ENCODE results near the gene ETNK1. TPM values are rescaled to one million over a fixed set of nuclear protein-coding genes. Genes with fewer than 3 reads are reported as not detected.

The ETNK1 gene
- total RNA-seq, 2 donors from 2014 or later = 23.9 to 25.1 TPM

GRCh38 chr12:22615963-22616501 lies 8.9 kb upstream of the ETNK1 start:
- Histone ChIP-seq H3K27ac (no peak overlapping the region), H3K4me3 (no peak overlapping the region), H3K9me3 (peaks cover 0 to 7% (median 0%) of the 10 kb centered on the region in 3 donors), H3K4me1 (no peaks in the 10 kb centered on the region), H3K27me3 (no peaks in the 10 kb centered on the region), H3K36me3 (replicated peaks in 1 of 2; ENCODE audit: insufficient read depth in 1 of 2, low read depth in 2 of 2) (no peaks in the 10 kb centered on the region)
- DNase-seq = no peak
- intact Hi-C loops (cut with DNase I) = no loop called here
- ATAC-seq = no peak
- 71% methylated on average over 2 of the region's 2 CpGs for WGBS, 2 donors
- no peak for TF ChIP-seq POLR2A (IDR thresholded peaks at IDR 0.05)
- TF ChIP-seq, protein P1, sequence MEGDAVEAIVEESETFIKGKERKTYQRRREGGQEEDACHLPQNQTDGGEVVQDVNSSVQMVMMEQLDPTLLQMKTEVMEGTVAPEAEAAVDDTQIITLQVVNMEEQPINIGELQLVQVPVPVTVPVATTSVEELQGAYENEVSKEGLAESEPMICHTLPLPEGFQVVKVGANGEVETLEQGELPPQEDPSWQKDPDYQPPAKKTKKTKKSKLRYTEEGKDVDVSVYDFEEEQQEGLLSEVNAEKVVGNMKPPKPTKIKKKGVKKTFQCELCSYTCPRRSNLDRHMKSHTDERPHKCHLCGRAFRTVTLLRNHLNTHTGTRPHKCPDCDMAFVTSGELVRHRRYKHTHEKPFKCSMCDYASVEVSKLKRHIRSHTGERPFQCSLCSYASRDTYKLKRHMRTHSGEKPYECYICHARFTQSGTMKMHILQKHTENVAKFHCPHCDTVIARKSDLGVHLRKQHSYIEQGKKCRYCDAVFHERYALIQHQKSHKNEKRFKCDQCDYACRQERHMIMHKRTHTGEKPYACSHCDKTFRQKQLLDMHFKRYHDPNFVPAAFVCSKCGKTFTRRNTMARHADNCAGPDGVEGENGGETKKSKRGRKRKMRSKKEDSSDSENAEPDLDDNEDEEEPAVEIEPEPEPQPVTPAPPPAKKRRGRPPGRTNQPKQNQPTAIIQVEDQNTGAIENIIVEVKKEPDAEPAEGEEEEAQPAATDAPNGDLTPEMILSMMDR (IDR thresholded peaks at IDR 0.05) = no peak

GRCh38 chr12:22617630-22618029 lies 7.3 kb upstream of the ETNK1 start:
- 79 to 86% methylated on average over 2 of the region's 2 CpGs for WGBS, 2 donors
- no peak for ATAC-seq

DNA sequence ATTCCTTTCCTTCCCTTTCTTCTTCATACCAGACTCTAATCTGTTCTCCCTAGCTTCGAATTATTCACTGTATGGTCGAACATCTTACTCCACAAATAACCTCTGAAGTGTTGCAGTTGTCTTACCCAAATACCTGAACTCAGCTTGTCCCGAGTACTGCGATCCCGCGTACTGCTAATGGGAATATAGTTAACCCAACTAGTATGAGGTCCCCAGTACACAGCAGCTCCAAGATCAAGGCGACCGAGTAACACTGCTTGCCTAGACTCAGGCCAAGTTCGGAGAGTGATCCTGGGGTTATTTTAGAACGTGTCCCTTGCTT lies 462 bp upstream of the ETNK1 start:
- 6 to 12% methylated on average over 8 to 10 of the region's 10 CpGs for WGBS, 2 donors
- H3K4me3 ChIP-seq = no peak overlapping the region
- ATAC-seq (peak; percentile 48), DNase-seq (no peak)
- no peaks in the 10 kb centered on the region for H3K36me3 ChIP-seq (replicated peaks in 1 of 2; ENCODE audit: insufficient read depth in 1 of 2, low read depth in 2 of 2)
- intact Hi-C loops (cut with DNase I) = loop anchor here (10.0 kb wide), 1 partner anchor 80 kb away; the partner anchor contains the start of gene C2CD5
- peak overlapping the region; percentile 92 to 98 (median 96) for H3K27ac ChIP-seq
- TF ChIP-seq, protein P1 (IDR thresholded peaks at IDR 0.05) = no peak
- TF ChIP-seq POLR2A (IDR thresholded peaks at IDR 0.05) = no peak
- no peaks in the 10 kb centered on the region for H3K27me3 ChIP-seq
- no peaks in the 10 kb centered on the region for H3K9me3 ChIP-seq
- peaks cover 31% of the 10 kb centered on the region for H3K4me1 ChIP-seq

More at GRCh38 chr12:22617630-22618029, 7.3 kb upstream of the ETNK1 start:
- intact Hi-C loops (cut with DNase I) = no loop called here
- Histone ChIP-seq H3K27me3 (no peaks in the 10 kb centered on the region), H3K4me1 (no peaks in the 10 kb centered on the region), H3K36me3 (replicated peaks in 1 of 2; ENCODE audit: insufficient read depth in 1 of 2, low read depth in 2 of 2) (no peaks in the 10 kb centered on the region), H3K4me3 (no peak overlapping the region), H3K9me3 (peaks cover 0 to 3% (median 0%) of the 10 kb centered on the region in 3 donors), H3K27ac (no peak overlapping the region)
- no peak for TF ChIP-seq POLR2A (IDR thresholded peaks at IDR 0.05)
- TF ChIP-seq, protein P1 (IDR thresholded peaks at IDR 0.05) = no peak
- no peak for DNase-seq

- H3K9me3 ChIP-seq = no peaks in the 10 kb centered on the region
- WGBS, 2 donors = 0 to 1% methylated on average over 18 of the region's 18 CpGs
- intact Hi-C loops (cut with DNase I) = loop anchor here (10.0 kb wide), 1 partner anchor 81 kb away; the partner anchor contains the start of gene C2CD5
These were observed 857 bp downstream of the ETNK1 start for GRCh38 chr12:22625762-22626294.

More at GRCh38 chr12:22625762-22626294, 857 bp downstream of the ETNK1 start:
- Histone ChIP-seq H3K4me3 (peak overlapping the region; percentile 21 to 65), H3K4me1 (peaks cover 31% of the 10 kb centered on the region), H3K36me3 (replicated peaks in 1 of 2; ENCODE audit: insufficient read depth in 1 of 2, low read depth in 2 of 2) (no peaks in the 10 kb centered on the region), H3K27me3 (no peaks in the 10 kb centered on the region), H3K27ac (peak overlapping the region; percentile 92 to 98 (median 96))
- DNase-seq = peak in 3 of 4 donors; percentile 16 to 32 (median 28)
- TF ChIP-seq, protein P1 (IDR thresholded peaks at IDR 0.05) = no peak
- TF ChIP-seq POLR2A (IDR thresholded peaks at IDR 0.05) = no peak
- ATAC-seq = peak; percentile 13
